ENCODE results near the gene TEKT4.
A peak's percentile ranks its signal among the peaks of the same experiment; 100 is the strongest.
"Not testable (repeated sequence)": the region's sequence is repeated elsewhere in the genome, so short reads cannot be mapped to it uniquely, and the experiment has no call there.

The TEKT4 gene

GRCh38 chr2:94871226-94872087 lies at the start of gene TEKT4:
Gene TEKT4, plus strand, starts transcription at chr2:94871430. Its CDS starts 150 bp downstream, at chr2:94871580.
- no peak for DNase-seq

DNA sequence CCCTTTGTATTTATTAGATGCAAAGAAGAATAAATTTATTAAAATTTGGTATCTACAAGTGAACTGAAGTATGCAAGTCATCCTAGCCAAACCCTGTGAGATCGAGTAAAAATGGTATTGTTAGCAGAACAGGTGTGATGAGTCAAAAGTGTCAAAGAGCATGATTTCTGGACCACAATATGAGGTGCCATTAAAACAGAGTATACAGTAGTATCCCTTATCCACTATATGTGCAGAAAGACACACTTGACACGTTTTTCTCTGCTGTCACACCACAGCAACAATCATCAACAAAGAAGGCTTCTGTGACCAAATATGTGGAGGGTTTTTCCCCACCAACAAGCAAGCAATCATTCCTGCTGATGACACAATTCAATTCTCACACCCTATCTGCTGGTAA lies 32.0 kb upstream of the TEKT4 start:
- not testable (repeated sequence) for DNase-seq

DNA sequence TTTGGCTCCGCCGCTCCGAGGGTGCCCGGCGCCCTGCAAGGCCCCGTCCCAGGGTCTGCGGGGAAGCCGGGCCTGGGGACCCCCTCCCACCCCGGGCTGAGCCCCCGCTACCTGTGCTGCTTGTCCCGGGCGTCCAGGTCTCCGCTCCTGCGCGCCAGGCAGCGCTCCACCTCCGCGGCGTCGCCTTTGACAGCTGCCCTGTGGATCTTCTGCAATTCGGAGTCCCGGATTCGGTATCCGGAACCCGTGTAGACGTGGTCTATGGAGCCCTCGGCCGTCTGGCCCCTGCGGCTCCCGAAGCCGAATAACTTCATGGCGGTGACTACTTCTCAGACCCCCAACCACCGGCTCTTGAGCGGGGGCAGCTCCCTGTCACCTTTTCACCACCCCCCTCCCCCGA lies 14.4 kb upstream of the TEKT4 start:
- DNase-seq = not testable (repeated sequence)

DNA sequence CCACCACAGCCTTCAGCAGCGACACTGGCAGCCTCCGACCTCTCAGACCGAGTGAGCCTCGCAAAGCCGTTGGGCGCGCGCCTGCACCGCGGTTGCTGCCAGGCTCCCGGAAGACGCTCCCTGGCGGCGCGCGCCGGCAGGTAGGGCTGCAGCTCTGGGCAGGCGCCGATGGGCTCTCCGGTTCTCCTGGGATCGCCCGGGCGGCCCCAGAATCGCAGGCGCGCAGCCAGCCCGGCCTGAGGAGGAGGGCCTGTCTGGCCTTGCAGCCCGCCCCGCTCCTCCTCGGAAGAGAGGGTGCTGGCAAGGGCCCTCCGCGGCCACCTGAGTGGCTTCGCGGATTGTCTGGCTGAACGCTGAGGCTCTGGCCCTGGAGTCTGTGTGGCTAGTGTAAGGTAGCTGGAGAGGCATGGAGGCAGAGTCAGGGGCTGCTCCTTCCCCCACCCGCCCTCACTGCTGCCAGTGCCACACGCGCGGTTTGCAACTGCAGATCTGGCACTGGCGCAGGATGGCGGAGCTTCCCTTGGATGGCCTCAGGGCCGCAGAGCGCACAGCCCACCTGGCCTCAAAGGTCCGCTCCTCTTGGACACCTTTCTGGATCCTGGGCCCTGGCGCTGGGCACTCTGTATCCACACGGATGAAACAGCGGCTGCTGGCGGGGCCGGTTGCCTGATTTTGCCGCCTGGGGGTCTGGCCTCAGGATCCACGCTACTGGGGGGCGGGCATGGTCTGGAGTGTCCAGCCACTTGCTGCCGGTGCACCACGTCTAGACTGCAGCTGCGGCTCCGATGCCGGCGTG lies 13.7 kb upstream of the TEKT4 start:
- not testable (repeated sequence) for DNase-seq

DNA sequence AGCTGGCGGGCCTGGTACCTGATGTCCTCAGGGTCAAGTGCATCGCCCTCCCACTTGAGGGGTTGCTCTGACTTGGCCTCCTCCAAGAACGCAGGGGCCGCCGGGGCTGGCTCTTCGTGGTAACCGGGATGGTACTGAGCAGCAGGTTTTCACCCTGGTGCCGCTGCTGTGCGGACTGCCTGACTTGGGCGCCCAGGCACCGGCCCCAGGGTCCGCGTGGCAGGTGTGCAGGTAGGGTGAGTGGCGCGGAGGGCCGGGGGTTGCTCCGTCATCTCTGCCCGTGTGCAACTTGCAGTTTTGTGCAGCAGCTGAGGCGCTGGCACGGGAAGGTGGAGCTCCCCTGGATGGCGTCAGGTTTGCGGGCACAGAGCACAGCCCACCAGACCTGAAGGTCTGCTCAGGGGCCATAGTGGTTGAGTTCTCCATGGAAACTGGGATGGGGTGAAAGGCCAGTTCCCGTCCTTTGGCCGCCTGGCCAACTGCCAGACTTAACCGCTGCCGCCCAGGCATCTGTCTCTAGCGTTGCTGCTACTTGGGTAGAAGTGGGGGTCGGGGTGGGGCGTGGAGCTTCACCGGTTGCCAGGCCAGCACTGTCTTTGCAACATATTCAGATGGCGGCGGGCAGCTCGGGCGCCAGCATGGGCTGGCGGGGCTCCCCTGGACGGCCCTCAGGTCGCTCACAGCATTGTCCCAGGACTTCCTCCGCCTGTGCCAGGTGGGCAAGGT lies 12.9 kb upstream of the TEKT4 start:
- DNase-seq = not testable (repeated sequence)

GRCh38 chr2:94861308-94862152 lies 9.7 kb upstream of the TEKT4 start:
- DNase-seq = no peak

- DNase-seq = not testable (repeated sequence)
Measured at GRCh38 chr2:94862903-94863302, 8.3 kb upstream of the TEKT4 start.

DNA sequence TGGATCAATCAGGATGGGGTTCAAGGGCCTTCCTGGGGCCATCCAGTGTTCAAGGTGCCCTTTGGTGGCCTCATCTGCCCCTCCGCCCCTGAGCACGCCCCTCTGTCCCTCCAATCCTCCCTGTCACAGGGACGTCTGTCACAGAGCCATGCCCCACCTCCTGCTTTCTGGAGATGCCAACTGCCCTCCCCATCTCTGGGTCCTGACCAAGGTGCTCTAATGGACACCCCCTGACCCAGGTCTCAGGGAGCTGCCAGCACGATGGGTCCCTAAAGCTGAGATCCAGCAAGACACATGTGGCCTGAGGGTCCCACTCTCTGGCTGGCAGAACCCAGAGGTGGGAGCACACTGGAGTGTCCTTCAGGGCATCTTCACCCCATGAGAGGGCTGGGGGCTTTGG lies 2.1 kb upstream of the TEKT4 start:
- DNase-seq = no peak

- DNase-seq = no peak
Measured at GRCh38 chr2:94869552-94870439, 1.4 kb upstream of the TEKT4 start.

DNA sequence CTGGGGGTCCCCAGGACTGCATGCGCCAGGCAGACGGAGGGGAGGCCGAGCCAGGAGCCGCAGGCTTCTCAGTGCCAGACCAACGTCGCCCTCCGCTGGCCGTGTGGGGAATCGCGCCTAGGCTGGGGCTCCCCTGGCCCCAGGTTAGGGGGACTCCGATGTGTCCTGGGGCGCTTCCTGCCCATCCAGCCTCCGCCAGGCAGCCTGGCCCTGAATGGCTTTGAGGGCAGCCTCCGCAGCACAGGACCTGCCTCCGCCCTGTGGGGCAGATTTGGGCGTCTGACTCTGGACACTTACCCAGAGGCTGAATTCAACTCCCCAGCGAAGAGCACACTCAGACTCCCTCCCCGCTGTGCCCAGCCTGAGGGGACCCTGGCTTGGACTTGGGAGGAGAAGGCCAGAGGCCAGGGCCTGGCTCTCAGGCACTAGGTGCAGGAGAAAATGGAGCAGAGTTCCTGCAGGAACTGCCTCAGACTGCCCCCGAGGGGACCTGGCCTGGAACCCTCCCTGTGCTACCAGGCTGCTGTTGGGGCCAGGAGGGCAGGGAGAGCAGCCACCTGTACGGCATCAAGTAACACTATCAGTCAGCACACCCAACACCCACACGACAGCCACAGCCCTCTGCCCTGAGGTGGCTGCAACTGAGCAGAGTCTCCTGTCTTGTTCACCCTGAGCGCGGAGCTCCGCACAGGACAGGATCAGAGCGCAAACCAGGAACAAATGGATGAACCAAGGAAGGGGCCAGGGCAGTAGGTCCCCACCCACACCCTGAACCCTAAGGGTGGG lies 597 bp upstream of the TEKT4 start:
- no peak for DNase-seq

GRCh38 chr2:94872088-94872618 lies 923 bp downstream of the TEKT4 start:
- no peak for DNase-seq

DNA sequence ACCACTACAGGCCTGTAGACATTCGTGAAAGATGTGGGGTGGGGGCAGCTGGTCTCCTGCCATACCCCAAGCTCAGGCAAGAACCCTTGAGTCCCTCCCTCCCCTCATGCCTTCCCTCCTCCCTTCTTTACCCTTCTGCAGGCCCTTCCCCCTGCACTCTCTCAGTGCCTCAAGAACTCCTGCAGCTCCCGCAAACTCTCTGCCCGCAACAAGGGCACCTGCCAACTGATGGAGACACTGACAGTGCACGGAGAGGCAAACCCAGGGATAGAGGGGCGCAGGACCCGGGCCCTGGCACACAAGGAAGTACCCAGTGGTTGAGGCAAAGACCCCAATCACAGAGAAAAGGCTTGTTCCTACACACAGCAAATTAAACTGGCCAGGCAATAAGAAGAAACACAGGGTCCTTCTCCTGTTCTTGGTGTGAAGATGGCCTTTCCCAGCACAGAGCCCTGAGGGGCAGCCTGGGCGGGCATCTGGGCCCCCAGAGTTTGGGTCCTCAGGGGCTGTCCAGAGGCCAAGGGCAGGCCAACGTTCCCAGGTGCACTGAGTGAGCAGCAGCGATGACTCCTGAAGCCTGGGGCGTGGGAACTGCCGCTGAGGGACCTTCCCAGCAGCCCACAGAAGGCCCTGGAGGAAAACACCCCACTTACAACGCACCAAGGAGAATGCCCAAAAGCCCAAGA lies 1.6 kb downstream of the TEKT4 start:
- DNase-seq = no peak

GRCh38 chr2:94873362-94874276 lies 2.4 kb downstream of the TEKT4 start:
- DNase-seq = no peak

- DNase-seq = peak; percentile 62
Measured at GRCh38 chr2:94874277-94874997, 3.2 kb downstream of the TEKT4 start.

- DNase-seq = no peak
Measured at GRCh38 chr2:94875064-94875819, 4.0 kb downstream of the TEKT4 start.

DNA sequence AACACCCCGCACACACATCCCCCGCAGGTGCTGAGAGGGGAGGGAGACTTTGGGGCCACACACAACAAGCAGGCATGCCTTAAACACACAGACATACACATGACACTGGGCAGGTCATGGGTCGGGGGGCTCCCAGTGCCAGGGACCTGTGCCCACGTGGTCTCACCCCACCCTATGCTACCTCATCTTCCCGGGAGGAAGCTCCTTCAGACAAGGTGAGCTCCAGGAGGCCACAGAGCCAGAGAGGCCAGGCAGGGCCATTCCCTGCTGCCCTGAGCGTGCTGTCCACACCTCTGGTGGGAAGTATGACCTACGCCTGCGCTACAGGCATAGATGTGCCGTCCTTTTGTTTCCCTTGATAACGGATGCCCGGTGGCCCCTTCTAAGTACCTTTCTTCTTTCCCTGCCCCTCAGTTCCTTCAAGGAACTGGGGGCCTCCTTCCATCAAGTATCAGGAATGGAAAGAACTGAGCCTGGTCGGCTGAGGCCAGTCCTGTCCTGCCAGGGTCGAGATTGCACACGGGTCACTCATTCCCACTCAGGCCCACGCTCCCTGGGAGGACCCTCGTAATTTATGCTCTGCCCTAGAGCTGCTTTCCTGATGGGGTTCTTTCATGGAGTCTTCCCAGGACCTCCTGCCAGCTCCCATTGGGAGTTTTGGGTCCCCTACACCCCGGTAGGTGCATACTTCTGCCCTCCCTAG lies 4.7 kb downstream of the TEKT4 start:
- DNase-seq = no peak

Data from stimulated activated CD4-positive, alpha-beta T cell treated with anti-CD3 and anti-CD28 coated beads, Interleukin-4, amount 100 ng/mL, for 1 hour (primary cell).